Left renal cortex interstitium (tissue), 4 donors: ENCODE measurements around the gene LTA. TPM values are rescaled to one million over a fixed set of nuclear protein-coding genes. Genes with fewer than 3 reads are reported as not detected.
"Not testable (repeated sequence)": the region's sequence is repeated elsewhere in the genome, so short reads cannot be mapped to it uniquely, and the experiment has no call there.

Experiments used
- DNase-seq, 4 donors: peaks; one replicate each; pipeline ENCODE4 v3.0.0-alpha.2; 2013; ENCODE audit warnings: low read depth in 4 of 4, low spot score in 2 of 4, missing footprints in 1 of 4
- polyA plus RNA-seq, 4 donors: library from polyadenylated mRNA; unstranded; fragments of 120-200 nt; gene quantifications; one replicate each; pipeline ENCODE4 v1.2.1, GENCODE V29; 2013; ENCODE audit not compliant: insufficient read length in 4 of 4

The LTA gene
- polyA plus RNA-seq, 4 donors, result 0.24 to 0.39 (median 0.31) TPM

GRCh38 chr6:31541658-31542521 is 30.2 kb upstream of the LTA start, which contains the start of gene DDX39B:
TSS of gene DDX39B (minus strand) at chr6:31542003. CDS start at chr6:31540532, 1,471 bp downstream.
- DNase-seq, result peak; percentile 95 to 99 (median 96)

- no peak for DNase-seq
These were observed 28.4 kb upstream of the LTA start for GRCh38 chr6:31543639-31544038.

DNA sequence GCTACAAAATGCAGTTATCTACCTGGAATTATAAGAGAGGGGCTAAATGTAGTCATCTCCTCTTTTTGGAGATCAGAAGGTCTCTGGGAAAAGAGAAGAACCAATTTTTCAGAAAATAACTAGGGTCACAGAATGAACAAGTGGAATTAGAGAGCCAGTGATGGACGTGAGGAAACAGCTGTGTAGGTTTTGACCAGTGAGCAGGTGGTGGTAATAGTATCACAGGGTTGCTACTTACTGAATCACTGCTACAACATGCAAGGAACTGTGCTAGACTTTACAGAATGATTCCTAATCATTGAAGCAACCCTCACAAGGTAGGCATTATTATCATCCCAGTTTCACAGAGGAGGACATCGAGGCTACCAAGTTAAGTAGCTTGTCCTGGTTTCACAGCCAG is 27.4 kb upstream of the LTA start:
- DNase-seq, result no peak

DNA sequence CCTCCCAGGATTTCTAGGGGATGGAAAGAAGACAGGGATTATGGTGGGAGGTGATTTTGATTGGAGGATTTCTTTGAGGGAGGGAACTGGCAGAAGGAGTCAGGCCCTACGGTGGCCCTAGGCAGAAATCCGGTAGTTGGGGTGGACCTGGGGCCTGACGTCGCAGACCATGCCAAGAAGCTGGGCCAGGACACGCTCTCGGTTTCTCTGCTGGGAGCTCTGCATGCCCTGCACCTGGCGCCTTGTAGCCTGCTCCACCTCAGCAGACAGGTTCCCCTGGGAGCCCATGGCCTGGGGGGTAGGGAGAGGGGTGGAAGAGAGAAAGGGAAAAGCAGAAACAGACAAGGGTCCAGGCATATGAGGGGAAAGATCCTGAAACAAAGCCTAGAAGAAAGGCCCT is 26.8 kb upstream of the LTA start:
- no peak for DNase-seq

DNA sequence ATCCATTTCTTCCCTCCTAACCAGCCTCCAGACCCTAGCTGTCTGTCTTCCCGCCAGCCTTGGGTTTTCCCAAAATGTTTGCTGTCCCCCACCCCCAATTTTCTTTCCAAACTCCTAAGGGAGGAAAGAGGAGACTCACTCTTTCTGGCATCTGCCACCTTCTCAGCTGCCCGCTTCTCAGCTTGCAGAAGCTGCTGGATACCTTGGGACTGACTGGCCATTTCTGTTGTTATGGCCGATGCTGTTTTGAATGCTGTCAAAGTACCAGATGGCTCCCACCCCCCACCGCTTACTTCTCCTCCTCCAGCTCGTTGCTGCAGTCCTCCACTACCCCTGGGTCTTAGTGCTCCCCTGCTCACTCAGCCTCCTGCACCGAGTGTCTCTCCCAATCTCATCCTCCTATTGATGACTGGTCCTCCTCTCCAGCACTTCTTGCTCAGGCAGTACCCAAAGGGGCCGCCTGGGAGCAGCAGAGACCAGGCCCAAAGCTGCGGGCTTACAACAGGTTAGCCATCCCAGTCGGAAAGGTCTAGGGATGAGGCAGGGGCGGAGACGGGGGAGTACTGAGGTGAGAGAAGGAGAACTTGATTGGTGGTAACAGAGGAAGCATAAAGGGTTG is 25.6 kb upstream of the LTA start, which contains the start of gene ATP6V1G2:
ATP6V1G2 (minus strand) TSS at position 270 of the 619 bp plus-strand sequence; CDS start at position 221, 49 bp downstream.
- peak in 3 of 4 donors; percentile 77 to 84 (median 78) for DNase-seq

DNA sequence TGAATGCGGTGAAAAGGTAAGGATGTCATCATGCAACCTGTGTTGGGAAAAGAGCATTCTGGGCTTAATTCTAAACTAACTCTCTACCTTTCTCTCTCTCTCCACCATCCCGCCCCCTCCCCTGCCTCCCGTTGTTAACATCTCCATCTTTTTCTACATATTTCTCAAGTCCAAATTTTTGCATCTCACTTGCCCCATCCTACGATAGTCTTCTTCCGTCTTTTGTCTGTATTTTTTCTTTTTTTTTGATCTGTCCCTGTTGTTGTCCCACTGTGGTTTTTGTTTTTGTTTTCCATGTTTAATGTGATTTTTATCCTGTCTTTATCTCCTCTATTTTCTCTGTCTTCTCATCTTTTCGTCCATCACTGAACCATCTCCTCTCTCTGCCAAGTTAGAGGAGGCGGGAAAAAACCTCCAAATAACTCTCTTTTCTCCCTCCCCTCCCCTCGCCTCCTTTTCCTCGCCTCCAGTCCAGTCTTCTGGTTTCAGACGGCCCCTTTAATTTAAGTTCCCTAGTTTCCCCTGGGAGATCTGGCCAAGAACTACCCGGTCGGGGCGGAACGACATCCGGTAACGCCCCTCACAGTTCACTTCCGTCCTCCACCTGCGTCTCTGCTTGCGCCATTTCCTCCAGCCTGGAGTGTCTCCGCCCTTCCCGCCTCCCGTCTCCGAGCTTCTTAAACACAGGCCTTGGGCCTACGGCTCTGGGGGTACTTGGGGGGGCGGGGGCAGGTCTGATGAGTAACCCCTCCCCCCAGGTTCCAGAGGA is 24.9 kb upstream of the LTA start, which contains the start of gene NFKBIL1:
NFKBIL1 (plus strand) TSS at position 651 of the 769 bp plus-strand sequence; CDS start at position 738, 87 bp downstream.
- peak; percentile 86 to 96 (median 92) for DNase-seq

GRCh38 chr6:31547727-31548543 is 24.2 kb upstream of the LTA start:
- DNase-seq, result no peak

DNA sequence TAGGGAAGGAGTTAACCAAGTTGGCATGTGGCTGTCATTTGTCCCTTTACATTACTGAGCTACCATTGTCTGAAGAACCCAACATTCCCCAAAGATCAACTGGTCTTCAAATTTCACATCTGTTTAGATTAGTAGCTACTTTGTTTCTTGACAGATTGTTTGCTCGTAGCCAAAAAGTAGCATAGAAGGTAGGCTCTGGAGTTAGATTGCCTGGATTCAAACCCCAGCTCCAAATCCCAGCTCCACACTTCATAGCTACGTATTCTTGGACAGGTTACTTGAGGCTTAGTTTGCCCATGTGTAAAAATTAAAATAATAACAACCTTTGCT is 23.6 kb upstream of the LTA start:
- DNase-seq, result no peak

GRCh38 chr6:31551371-31551770 is 20.7 kb upstream of the LTA start:
- DNase-seq, result not testable (repeated sequence)

DNA sequence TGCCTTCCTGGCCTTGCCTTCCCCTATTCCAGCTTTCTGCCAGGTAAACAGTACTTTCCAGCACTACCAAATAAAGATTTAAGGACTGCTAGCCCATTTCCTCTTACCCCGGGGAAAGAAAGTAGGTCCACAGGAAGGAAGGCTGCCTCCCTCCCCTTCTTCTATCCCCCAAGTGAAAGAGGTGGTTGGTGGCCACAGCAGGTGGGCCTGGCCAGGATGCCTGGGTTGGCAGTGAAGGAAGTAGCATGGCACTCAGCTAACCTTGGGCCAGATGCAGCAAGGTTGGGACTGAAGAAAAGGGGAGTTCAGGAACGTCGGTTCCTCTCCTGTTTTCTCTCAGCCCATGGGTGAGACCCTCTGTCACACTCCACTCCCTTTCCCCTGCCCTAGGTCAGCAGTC is 15.8 kb upstream of the LTA start:
- no peak for DNase-seq

DNA sequence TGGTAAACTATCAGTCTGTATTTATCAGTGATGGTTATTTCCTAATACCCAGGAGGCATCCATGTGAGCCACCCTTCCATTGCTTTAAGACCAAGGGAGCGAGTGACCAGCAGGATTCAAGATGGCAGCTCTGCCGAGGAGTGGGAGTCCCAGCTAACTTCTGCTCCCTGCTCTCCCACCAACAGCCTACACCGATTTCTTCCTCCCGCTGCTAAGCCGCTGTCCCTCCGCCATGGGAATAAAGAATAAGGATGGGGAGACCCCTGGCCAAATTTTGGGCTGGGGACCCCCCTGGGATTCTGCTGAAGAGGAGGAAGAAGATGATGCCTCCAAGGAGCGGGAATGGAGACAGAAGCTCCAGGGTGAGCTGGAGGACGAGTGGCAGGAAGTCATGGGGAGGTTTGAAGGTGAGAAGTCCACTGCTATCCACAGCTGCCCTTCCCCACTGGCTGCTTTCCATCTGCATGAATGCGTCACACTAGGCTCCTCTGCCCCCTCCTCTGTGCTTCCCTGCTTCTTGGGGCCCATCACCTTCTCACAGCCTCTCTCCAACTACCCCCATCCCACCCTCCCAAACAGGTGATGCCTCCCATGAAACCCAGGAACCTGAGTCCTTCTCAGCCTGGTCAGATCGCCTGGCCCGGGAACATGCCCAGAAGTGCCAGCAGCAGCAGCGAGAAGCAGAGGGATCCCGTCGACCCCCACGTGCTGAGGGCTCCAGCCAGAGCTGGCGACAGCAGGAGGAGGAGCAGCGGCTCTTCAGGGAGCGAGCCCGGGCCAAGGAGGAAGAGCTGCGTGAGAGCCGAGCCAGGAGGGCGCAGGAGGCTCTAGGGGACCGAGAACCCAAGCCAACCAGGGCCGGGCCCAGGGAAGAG is 14.4 kb upstream of the LTA start:
- DNase-seq, result no peak

DNA sequence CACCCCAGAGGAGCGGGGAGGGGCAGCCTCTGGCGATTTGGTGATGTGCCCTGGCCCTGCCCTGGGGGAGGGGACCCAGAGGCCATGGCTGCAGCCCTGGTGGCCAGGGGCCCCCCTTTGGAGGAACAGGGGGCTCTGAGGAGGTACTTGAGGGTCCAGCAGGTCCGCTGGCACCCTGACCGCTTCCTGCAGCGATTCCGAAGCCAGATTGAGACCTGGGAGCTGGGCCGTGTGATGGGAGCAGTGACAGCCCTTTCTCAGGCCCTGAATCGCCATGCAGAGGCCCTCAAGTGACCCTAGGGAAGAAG is 13.8 kb upstream of the LTA start:
- DNase-seq, result no peak

GRCh38 chr6:31558631-31559500 is 13.2 kb upstream of the LTA start:
- no peak for DNase-seq

GRCh38 chr6:31559606-31559957 is 12.5 kb upstream of the LTA start:
- no peak for DNase-seq

- DNase-seq, result no peak
These were observed 12.0 kb upstream of the LTA start for GRCh38 chr6:31559958-31560696.

DNA sequence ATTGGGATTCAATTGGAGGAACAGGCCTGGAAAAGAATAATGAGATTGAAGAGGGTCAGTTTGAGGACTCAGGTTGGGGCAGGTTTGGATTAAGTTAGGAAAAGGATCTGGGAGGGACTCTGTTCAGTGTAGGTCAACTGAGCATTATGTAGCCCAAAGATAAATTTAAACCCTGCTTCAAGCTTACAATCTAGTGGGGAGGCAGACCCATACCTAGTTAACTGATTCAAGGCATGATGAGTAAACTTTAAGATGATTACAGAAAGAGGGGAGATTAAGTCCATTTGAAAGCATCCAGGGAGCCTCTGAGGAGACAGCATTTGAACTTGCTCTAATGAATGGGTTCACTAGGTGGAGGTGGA is 11.4 kb upstream of the LTA start:
- DNase-seq, result no peak

GRCh38 chr6:31567531-31568370 is 4.3 kb upstream of the LTA start:
- DNase-seq, result no peak
